HCT116 (cell line): ENCODE results near the gene MIAT. TPM values are rescaled to one million over a fixed set of nuclear protein-coding genes. Genes with fewer than 3 reads are reported as not detected.

ENCODE experiments used
- ATAC-seq: fragments of 200-7000 bp; cut with Tn5 transposase; 2 replicates; pipeline ENCODE4 v1.9.1; 2020; ENCODE audit warnings: mild to moderate bottlenecking, moderate library complexity
- BruUV-seq: library from RNA; stranded (reverse); fragments of 400-500 nt; replicated peaks from 2 replicates; lab custom pipeline; 2021; lab: Mats Ljungman, UMichigan
- CTCF ChIA-PET: fragments of 300-600 bp; sonication (Branson Sonifier 250); formaldehyde crosslinking; loops from one replicate; lab custom pipeline; 2021; ENCODE audit warnings: antibody characterized with exemption; lab: Charles Lee
- POLR2A ChIA-PET: fragments of 300-600, 350-600 bp; sonication (Branson Sonifier 250); formaldehyde crosslinking; loops from one replicate; lab custom pipeline; 2021; ENCODE audit warnings: antibody characterized with exemption; lab: Charles Lee
- RAD21 ChIA-PET, 2 experiments: fragments of 300-600 bp; sonication (Branson Sonifier 250); formaldehyde crosslinking; loops; one replicate each; lab custom pipeline; 2023; ENCODE audit warnings: low total read pairs in 2 of 2; ENCODE audit not compliant: uncharacterized antibody in 2 of 2, unreplicated experiment in 2 of 2, low non-redundant PET in 1 of 2; lab: Charles Lee
- DNase-seq: peaks from one replicate; pipeline ENCODE4 v3.0.0-alpha.2; 2010; ENCODE audit warnings: low read depth, low spot score
- H2AFZ ChIP-seq: fragments of 200-600 bp; shearing (Covaris generic), sonication (generic); 2 replicates; pipeline ENCODE4 v1.6.1; 2017; ENCODE audit warnings: low read depth, mixed run types, mixed read lengths, antibody characterized with exemption, low read length; ENCODE audit not compliant: poor library complexity, severe bottlenecking
- H3K27ac ChIP-seq: 2 replicates; pipeline ENCODE4 v1.5.1; 2012; ENCODE audit warnings: low read depth, low read length
- H3K27me3 ChIP-seq: fragments of 200-600 bp; sonication (generic); 2 replicates; pipeline ENCODE4 v1.6.1; 2016; ENCODE audit warnings: mixed run types, low read length, mixed read lengths; ENCODE audit not compliant: insufficient read depth
- H3K36me3 ChIP-seq, 2 experiments: fragments of 200-500 bp in 1 of 2; fragments of 200-600 bp in 1 of 2; sonication (Bioruptor generic) in 1 of 2; sonication (generic) in 1 of 2; 2 replicates each; pipeline versions ENCODE4 v1.5.1 to v1.6.1; 2014 to 2016; ENCODE audit warnings: low read length in 2 of 2, inconsistent platforms in 1 of 2, mixed read lengths in 1 of 2, mixed run types in 1 of 2; ENCODE audit not compliant: insufficient read depth in 2 of 2, control insufficient read depth in 1 of 2
- H3K4me1 ChIP-seq, 2 experiments: fragments of 200-600 bp in 1 of 2; sonication (generic) in 1 of 2; 2 replicates each; pipeline versions ENCODE4 v1.5.1 to v1.6.1; 2012 to 2017; ENCODE audit warnings: low read length in 2 of 2, inconsistent platforms in 1 of 2, mild to moderate bottlenecking in 1 of 2, mixed read lengths in 1 of 2, mixed run types in 1 of 2, moderate library complexity in 1 of 2; ENCODE audit not compliant: insufficient read depth in 2 of 2, control insufficient read depth in 1 of 2
- H3K4me2 ChIP-seq: fragments of 200-600 bp; sonication (generic); 2 replicates; pipeline ENCODE4 v1.6.1; 2017; ENCODE audit warnings: mixed run types, low read length, mixed read lengths
- H3K4me3 ChIP-seq, 2 experiments: fragments of 200-600 bp in 1 of 2; sonication (generic) in 1 of 2; replicated peaks in 1 of 2; 2 replicates each; pipeline ENCODE4 v1.5.1; 2011 to 2016; ENCODE audit warnings: low read length in 2 of 2, control low read depth in 1 of 2, low read depth in 1 of 2, mild to moderate bottlenecking in 1 of 2, mixed read lengths in 1 of 2, mixed run types in 1 of 2
- H3K79me2 ChIP-seq: fragments of 200-600 bp; sonication (generic); 2 replicates; pipeline ENCODE4 v1.6.1; 2017; ENCODE audit warnings: mild to moderate bottlenecking, mixed run types, low read length, moderate library complexity, mixed read lengths; ENCODE audit not compliant: insufficient read depth
- H3K9ac ChIP-seq: fragments of 200-600 bp; sonication (generic); 2 replicates; pipeline ENCODE4 v1.6.1; 2016; ENCODE audit warnings: low read length, mixed read lengths
- H3K9me2 ChIP-seq: fragments of 200-600 bp; sonication (generic), shearing (Covaris generic); 2 replicates; pipeline ENCODE4 v1.6.1; 2017; ENCODE audit warnings: mixed run types, mild to moderate bottlenecking, moderate library complexity; ENCODE audit not compliant: insufficient read depth
- H3K9me3 ChIP-seq, 2 experiments: fragments of 200-500 bp in 1 of 2; fragments of 200-600 bp in 1 of 2; sonication (Bioruptor generic) in 1 of 2; sonication (generic) in 1 of 2; 2 replicates each; pipeline ENCODE4 v1.6.1; 2014 to 2017; ENCODE audit warnings: low read length in 2 of 2, mixed read lengths in 2 of 2, inconsistent platforms in 1 of 2, low read depth in 1 of 2, mild to moderate bottlenecking in 1 of 2, mixed run types in 1 of 2, moderate library complexity in 1 of 2; ENCODE audit not compliant: control insufficient read depth in 1 of 2, insufficient read depth in 1 of 2
- H4K20me1 ChIP-seq: fragments of 200-600 bp; sonication (generic), shearing (Covaris generic); 2 replicates; pipeline ENCODE4 v1.6.1; 2017; ENCODE audit warnings: mixed run types, mild to moderate bottlenecking, moderate library complexity; ENCODE audit not compliant: insufficient read depth
- CBX3 ChIP-seq: IDR thresholded peaks from 2 replicates; pipeline ENCODE4 v1.6.1; 2012; ENCODE audit warnings: low read depth
- CEBPB ChIP-seq: IDR thresholded peaks from 2 replicates; pipeline ENCODE4 v1.6.1; 2012; ENCODE audit warnings: low read depth
- EGR1 ChIP-seq: IDR thresholded peaks from 2 replicates; pipeline ENCODE4 v1.6.1; 2012; ENCODE audit warnings: low read depth
- ELF1 ChIP-seq: IDR thresholded peaks from 2 replicates; pipeline ENCODE4 v1.6.1; 2012; ENCODE audit warnings: low read depth, borderline replicate concordance
- FOSL1 ChIP-seq: IDR thresholded peaks from 2 replicates; pipeline ENCODE4 v1.6.1; 2012; ENCODE audit warnings: low read depth
- JUND ChIP-seq: IDR thresholded peaks from 2 replicates; pipeline ENCODE4 v1.6.1; 2012
- POLR2AphosphoS5 ChIP-seq: IDR thresholded peaks from 2 replicates; pipeline ENCODE4 v1.6.1; 2011; ENCODE audit warnings: mild to moderate bottlenecking, low read depth, low read length, moderate library complexity
- RAD21 ChIP-seq: IDR thresholded peaks from 2 replicates; pipeline ENCODE4 v1.6.1; 2012; ENCODE audit warnings: low read depth, mild to moderate bottlenecking
- SIN3A ChIP-seq: IDR thresholded peaks from 2 replicates; pipeline ENCODE4 v1.6.1; 2012; ENCODE audit warnings: low read depth
- SP1 ChIP-seq: IDR thresholded peaks from 2 replicates; pipeline ENCODE4 v1.6.1; 2012; ENCODE audit warnings: low read depth
- SRF ChIP-seq: IDR thresholded peaks from 2 replicates; pipeline ENCODE4 v1.6.1; 2012; ENCODE audit warnings: low read depth
- YY1 ChIP-seq: IDR thresholded peaks from 2 replicates; pipeline ENCODE4 v1.6.1; 2011; ENCODE audit warnings: low read length, low read depth, moderate library complexity, mild to moderate bottlenecking; ENCODE audit not compliant: insufficient replicate concordance; ENCODE audit errors: extremely low read depth
- ZFX ChIP-seq: fragments of 450-650 bp; IDR thresholded peaks from 2 replicates; pipeline ENCODE4 v1.6.1; 2017
- intact Hi-C: fragments of 100-400 bp; cut with micrococcal nuclease; formaldehyde crosslinking; loops from 2 replicates; pipeline ENCODE4 v1.10.0; 2022
- total RNA-seq: library from RNA; stranded (reverse); gene quantifications from one replicate; pipeline ENCODE4 v1.2.1, GENCODE V29; 2021; ENCODE audit not compliant: unreplicated experiment
- TF ChIP-seq, protein P1 (sequence below): IDR thresholded peaks from 2 replicates; pipeline ENCODE4 v1.6.1; 2012
- TF ChIP-seq, protein P2 (sequence below), 3 experiments: fragments of 200-600 bp in 1 of 3; sonication (generic) in 1 of 3; IDR thresholded peaks in 2 of 3; conservative IDR thresholded peaks in 1 of 3; 2 replicates each; pipeline ENCODE4 v1.5.1; 2012 to 2017; ENCODE audit warnings: low read depth in 2 of 3, low read length in 2 of 3, antibody characterized with exemption in 1 of 3, borderline replicate concordance in 1 of 3, control low read depth in 1 of 3, mild to moderate bottlenecking in 1 of 3, mixed read lengths in 1 of 3, mixed run types in 1 of 3, moderate library complexity in 1 of 3; ENCODE audit not compliant: insufficient read depth in 1 of 3
- TF ChIP-seq, protein P3 (sequence below): IDR thresholded peaks from 2 replicates; pipeline ENCODE4 v1.6.1; 2011; ENCODE audit warnings: mild to moderate bottlenecking, low read length, moderate library complexity; ENCODE audit not compliant: insufficient replicate concordance; ENCODE audit errors: extremely low read depth
- TF ChIP-seq, protein P4 (sequence below): IDR thresholded peaks from 2 replicates; pipeline ENCODE4 v1.6.1; 2012

The MIAT gene
- total RNA-seq, 1 experiment from 2014 or later: 0.54 TPM

DNA sequence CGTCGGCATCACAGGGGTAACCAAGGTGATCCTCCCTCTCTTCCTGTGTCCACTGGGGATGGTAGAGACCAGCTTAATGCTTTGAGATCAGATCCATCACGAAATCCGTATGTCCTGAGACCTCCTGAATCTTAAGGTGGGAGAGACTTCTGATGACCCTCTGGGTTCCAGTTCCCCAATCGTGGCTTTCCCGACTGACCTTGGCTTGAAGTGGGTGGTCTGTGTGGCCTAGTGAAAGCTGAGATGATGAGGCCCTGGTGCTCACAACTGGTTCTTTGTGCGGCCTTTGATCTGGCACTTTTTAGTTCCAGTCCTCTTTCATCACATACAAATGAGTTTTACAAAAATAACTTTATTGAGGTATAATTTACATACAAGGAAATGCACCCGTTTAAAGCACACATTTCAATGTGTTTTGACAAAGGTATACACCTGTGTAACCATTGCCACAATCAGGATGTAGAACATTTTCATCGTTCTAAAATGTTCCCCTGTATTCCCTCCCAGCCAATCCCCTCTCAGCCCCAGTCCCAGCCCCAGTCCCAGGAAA lies 6.1 kb downstream of the MIAT start:
- H3K36me3 ChIP-seq: no peaks in the 10 kb centered on the region
- no peak overlapping the region for H3K4me2 ChIP-seq
- ATAC-seq (no peak), DNase-seq (no peak)
- no peak overlapping the region for H3K27ac ChIP-seq
- no peaks in the 10 kb centered on the region for H3K27me3 ChIP-seq
- no peaks in the 10 kb centered on the region for H3K9me3 ChIP-seq
- no TSS peak for BruUV-seq
- POLR2A ChIA-PET: no interaction called here
- no peaks in the 10 kb centered on the region for H3K79me2 ChIP-seq
- H4K20me1 ChIP-seq: no peaks in the 10 kb centered on the region
- RAD21 ChIA-PET: no interaction called here
- intact Hi-C loops: no loop called here
- no peak for TF ChIP-seq YY1
- TF ChIP-seq, protein P1, sequence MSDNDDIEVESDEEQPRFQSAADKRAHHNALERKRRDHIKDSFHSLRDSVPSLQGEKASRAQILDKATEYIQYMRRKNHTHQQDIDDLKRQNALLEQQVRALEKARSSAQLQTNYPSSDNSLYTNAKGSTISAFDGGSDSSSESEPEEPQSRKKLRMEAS: no peak
- no peak for TF ChIP-seq CBX3
- TF ChIP-seq RAD21: no peak
- no peak for TF ChIP-seq CEBPB
- TF ChIP-seq, protein P2, sequence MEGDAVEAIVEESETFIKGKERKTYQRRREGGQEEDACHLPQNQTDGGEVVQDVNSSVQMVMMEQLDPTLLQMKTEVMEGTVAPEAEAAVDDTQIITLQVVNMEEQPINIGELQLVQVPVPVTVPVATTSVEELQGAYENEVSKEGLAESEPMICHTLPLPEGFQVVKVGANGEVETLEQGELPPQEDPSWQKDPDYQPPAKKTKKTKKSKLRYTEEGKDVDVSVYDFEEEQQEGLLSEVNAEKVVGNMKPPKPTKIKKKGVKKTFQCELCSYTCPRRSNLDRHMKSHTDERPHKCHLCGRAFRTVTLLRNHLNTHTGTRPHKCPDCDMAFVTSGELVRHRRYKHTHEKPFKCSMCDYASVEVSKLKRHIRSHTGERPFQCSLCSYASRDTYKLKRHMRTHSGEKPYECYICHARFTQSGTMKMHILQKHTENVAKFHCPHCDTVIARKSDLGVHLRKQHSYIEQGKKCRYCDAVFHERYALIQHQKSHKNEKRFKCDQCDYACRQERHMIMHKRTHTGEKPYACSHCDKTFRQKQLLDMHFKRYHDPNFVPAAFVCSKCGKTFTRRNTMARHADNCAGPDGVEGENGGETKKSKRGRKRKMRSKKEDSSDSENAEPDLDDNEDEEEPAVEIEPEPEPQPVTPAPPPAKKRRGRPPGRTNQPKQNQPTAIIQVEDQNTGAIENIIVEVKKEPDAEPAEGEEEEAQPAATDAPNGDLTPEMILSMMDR (IDR thresholded peaks at IDR 0.05 in 2 of 3, conservative IDR thresholded peaks at IDR 0.05 in 1 of 3; ENCODE audit: borderline replicate concordance in 1 of 3, insufficient read depth in 1 of 3, low read depth in 2 of 3, low read length in 2 of 3): no peak
- TF ChIP-seq, protein P3, sequence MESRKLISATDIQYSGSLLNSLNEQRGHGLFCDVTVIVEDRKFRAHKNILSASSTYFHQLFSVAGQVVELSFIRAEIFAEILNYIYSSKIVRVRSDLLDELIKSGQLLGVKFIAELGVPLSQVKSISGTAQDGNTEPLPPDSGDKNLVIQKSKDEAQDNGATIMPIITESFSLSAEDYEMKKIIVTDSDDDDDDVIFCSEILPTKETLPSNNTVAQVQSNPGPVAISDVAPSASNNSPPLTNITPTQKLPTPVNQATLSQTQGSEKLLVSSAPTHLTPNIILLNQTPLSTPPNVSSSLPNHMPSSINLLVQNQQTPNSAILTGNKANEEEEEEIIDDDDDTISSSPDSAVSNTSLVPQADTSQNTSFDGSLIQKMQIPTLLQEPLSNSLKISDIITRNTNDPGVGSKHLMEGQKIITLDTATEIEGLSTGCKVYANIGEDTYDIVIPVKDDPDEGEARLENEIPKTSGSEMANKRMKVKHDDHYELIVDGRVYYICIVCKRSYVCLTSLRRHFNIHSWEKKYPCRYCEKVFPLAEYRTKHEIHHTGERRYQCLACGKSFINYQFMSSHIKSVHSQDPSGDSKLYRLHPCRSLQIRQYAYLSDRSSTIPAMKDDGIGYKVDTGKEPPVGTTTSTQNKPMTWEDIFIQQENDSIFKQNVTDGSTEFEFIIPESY: no peak
- no peak for TF ChIP-seq SP1
- TF ChIP-seq ELF1: no peak
- TF ChIP-seq POLR2AphosphoS5: no peak
- no peak for TF ChIP-seq FOSL1
- no peak for TF ChIP-seq SIN3A
- TF ChIP-seq JUND: no peak
- TF ChIP-seq, protein P4, sequence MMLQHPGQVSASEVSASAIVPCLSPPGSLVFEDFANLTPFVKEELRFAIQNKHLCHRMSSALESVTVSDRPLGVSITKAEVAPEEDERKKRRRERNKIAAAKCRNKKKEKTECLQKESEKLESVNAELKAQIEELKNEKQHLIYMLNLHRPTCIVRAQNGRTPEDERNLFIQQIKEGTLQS: no peak
- TF ChIP-seq EGR1: no peak
- TF ChIP-seq SRF: no peak
- no peak for TF ChIP-seq ZFX
- H3K4me1 ChIP-seq: peaks cover 9 to 21% of the 10 kb centered on the region in 2 experiments
- CTCF ChIA-PET: interaction anchor here (2.1 kb wide), 1 partner anchor 9 kb away, joined by 5 read pairs; no protein-coding TSS in a partner anchor
- no peak overlapping the region for H3K4me3 ChIP-seq
- no peak overlapping the region for H3K9ac ChIP-seq
- H2AFZ ChIP-seq: no peak overlapping the region
- no peaks in the 10 kb centered on the region for H3K9me2 ChIP-seq
